Activated effector memory CD4-positive, alpha-beta T cell treated with anti-CD3 and anti-CD28 coated beads, Interleukin-2, amount 50 U/mL, for 16 hours (primary cell): ENCODE data around the gene SPOCK2.

Experiments used
- DNase-seq: peaks from one replicate; pipeline ENCODE4 v3.0.0-alpha.2; 2020

SPOCK2 gene

GRCh38 chr10:72069751-72070526 lies 18.4 kb downstream of the SPOCK2 start:
- no peak for DNase-seq

GRCh38 chr10:72068901-72069446 lies 19.4 kb downstream of the SPOCK2 start:
- DNase-seq: no peak

- DNase-seq: no peak
Measured at GRCh38 chr10:72068126-72068765, 20.1 kb downstream of the SPOCK2 start.

- DNase-seq: no peak
Measured at GRCh38 chr10:72067463-72068125, 20.8 kb downstream of the SPOCK2 start.

- DNase-seq: no peak
Measured at GRCh38 chr10:72066318-72067284, 21.8 kb downstream of the SPOCK2 start.

GRCh38 chr10:72065439-72066025 lies 22.8 kb downstream of the SPOCK2 start:
- DNase-seq: no peak

GRCh38 chr10:72063703-72064391 lies 24.5 kb downstream of the SPOCK2 start:
- no peak for DNase-seq

GRCh38 chr10:72062832-72063702 lies 25.3 kb downstream of the SPOCK2 start:
- DNase-seq: no peak

GRCh38 chr10:72062382-72062781 lies 26.0 kb downstream of the SPOCK2 start:
- DNase-seq: no peak

- no peak for DNase-seq
Measured at GRCh38 chr10:72061930-72062329, 26.4 kb downstream of the SPOCK2 start.

- DNase-seq: no peak
Measured at GRCh38 chr10:72061491-72061890, 26.9 kb downstream of the SPOCK2 start.

GRCh38 chr10:72059843-72060822 lies 28.2 kb downstream of the SPOCK2 start:
- DNase-seq: no peak

- peak; percentile 74 for DNase-seq
Measured at GRCh38 chr10:72058989-72059842, 29.1 kb downstream of the SPOCK2 start.

GRCh38 chr10:72058347-72058898 lies 29.9 kb downstream of the SPOCK2 start:
- no peak for DNase-seq

- DNase-seq: no peak
Measured at GRCh38 chr10:72056932-72057751, 31.2 kb downstream of the SPOCK2 start.

GRCh38 chr10:72056113-72056512 lies 32.2 kb downstream of the SPOCK2 start:
- DNase-seq: no peak

GRCh38 chr10:72053690-72054089 lies 34.7 kb downstream of the SPOCK2 start:
- DNase-seq: no peak
